AG04449 (cell line): ENCODE results near the gene CCDC110.

Source experiments
- CTCF ChIA-PET: fragments of 350-600 bp; formaldehyde crosslinking; extraction: SDS; loops from one replicate; lab custom pipeline; 2021; ENCODE audit warnings: antibody characterized with exemption; lab: Yijun Ruan, JAX
- POLR2A ChIA-PET: fragments of 400-600, 350-600 bp; formaldehyde crosslinking; extraction: SDS; loops from one replicate; lab custom pipeline; 2020; ENCODE audit warnings: antibody characterized with exemption, inconsistent platforms; lab: Yijun Ruan, JAX
- DNase-seq: peaks from one replicate; pipeline ENCODE4 v3.0.0-alpha.2; 2010; ENCODE audit warnings: low read depth, low spot score
- H3K4me3 ChIP-seq: 2 replicates; pipeline ENCODE4 v1.5.1; 2011; ENCODE audit warnings: low read depth, mild to moderate bottlenecking, control low read depth, low read length
- CTCF ChIP-seq: IDR thresholded peaks from one replicate; pipeline ENCODE4 v1.5.1; 2011; ENCODE audit warnings: mild to moderate bottlenecking, moderate library complexity, low read length, control low read depth, inconsistent platforms; ENCODE audit not compliant: insufficient read depth; ENCODE audit errors: missing control alignments

CCDC110 gene

GRCh38 chr4:185471235-185472102 is at the start of gene CCDC110:
Gene CCDC110, minus strand, starts transcription at chr4:185471733. Its CDS starts 50 bp downstream, at chr4:185471683.
- CTCF ChIA-PET, result interaction anchor here (0.9 to 2.6 kb wide), 10 partner anchors 11 to 566 kb away, joined by 3 to 16 read pairs (median 4); no protein-coding TSS in a partner anchor
- DNase-seq, result peak; percentile 64
- TF ChIP-seq CTCF, result peak; percentile 69
- H3K4me3 ChIP-seq, result peak within 1 kb of the TSS; percentile 72
- POLR2A ChIA-PET, result no interaction called here

- H3K4me3 ChIP-seq, result no peak overlapping the region
- CTCF ChIA-PET, result no interaction called here
- DNase-seq, result no peak
- no peak for TF ChIP-seq CTCF
- POLR2A ChIA-PET, result no interaction called here
Observed at GRCh38 chr4:185520119-185520518, 48.6 kb upstream of the CCDC110 start.

GRCh38 chr4:185518494-185518893 is 47.0 kb upstream of the CCDC110 start:
- H3K4me3 ChIP-seq, result no peak overlapping the region
- ChIA-PET POLR2A (no interaction called here), CTCF (interaction anchor here (1.0 kb wide), 1 partner anchor 521 kb away, joined by 3 read pairs; no protein-coding TSS in a partner anchor)
- no peak for TF ChIP-seq CTCF
- no peak for DNase-seq

- DNase-seq, result no peak
- TF ChIP-seq CTCF, result no peak
- ChIA-PET CTCF (interaction anchor here (1.0 kb wide), 1 partner anchor 521 kb away, joined by 3 read pairs; no protein-coding TSS in a partner anchor), POLR2A (no interaction called here)
- no peak overlapping the region for H3K4me3 ChIP-seq
Observed at GRCh38 chr4:185518069-185518468, 46.5 kb upstream of the CCDC110 start.

GRCh38 chr4:185515248-185515647 is 43.7 kb upstream of the CCDC110 start:
- ChIA-PET CTCF (interaction anchor here (0.8 kb wide), 1 partner anchor 37 kb away, joined by 3 read pairs; no protein-coding TSS in a partner anchor), POLR2A (no interaction called here)

More at GRCh38 chr4:185515248-185515647, 43.7 kb upstream of the CCDC110 start:
- TF ChIP-seq CTCF, result no peak
- H3K4me3 ChIP-seq, result no peak overlapping the region
- DNase-seq, result no peak
